Ovary (tissue), 9 donors: Measurements from ENCODE around the gene DENND1B. TPM values are rescaled to one million over a fixed set of nuclear protein-coding genes. Genes with fewer than 3 reads are reported as not detected.

Source experiments
- DNase-seq, 5 donors: peaks; one replicate each; pipeline ENCODE4 v3.0.0-alpha.2; 2019 to 2020
- H3K27ac ChIP-seq, 2 donors: fragments of 200-600 bp; one replicate each; pipeline versions ENCODE4 v1.5.1 to v1.8.0; 2019 to 2022
- H3K27me3 ChIP-seq: fragments of 200-600 bp; one replicate; pipeline ENCODE4 v1.8.0; 2022
- H3K36me3 ChIP-seq: fragments of 200-600 bp; sonication (generic); one replicate; pipeline ENCODE4 v1.5.1; 2019
- H3K4me1 ChIP-seq: one replicate; pipeline ENCODE4 v1.8.1; 2013; ENCODE audit warnings: mild to moderate bottlenecking, moderate library complexity; ENCODE audit not compliant: insufficient read depth
- H3K4me3 ChIP-seq: fragments of 200-600 bp; sonication (generic); one replicate; pipeline ENCODE4 v1.5.1; 2017
- H3K9me3 ChIP-seq, 2 donors: fragments of 200-600 bp in 1 of 2; sonication (generic) in 1 of 2; one replicate each; pipeline versions ENCODE4 v1.5.1 to v1.8.1; 2013 to 2019; ENCODE audit warnings: mild to moderate bottlenecking in 1 of 2, moderate library complexity in 1 of 2
- CTCF ChIP-seq, 3 donors: fragments of 450-650 bp in 2 of 3; fragments of 200-600 bp in 1 of 3; IDR thresholded peaks; one replicate each; pipeline versions ENCODE4 v1.5.1 to v1.8.0; 2016 to 2022; ENCODE audit warnings: antibody characterized with exemption in 3 of 3, mild to moderate bottlenecking in 1 of 3
- EP300 ChIP-seq: sonication (generic); formaldehyde crosslinking; IDR thresholded peaks from one replicate; pipeline ENCODE4 v1.6.1; 2017; ENCODE audit warnings: antibody characterized with exemption
- POLR2A ChIP-seq: fragments of 450-650 bp; IDR thresholded peaks from one replicate; pipeline ENCODE4 v1.6.1; 2017; ENCODE audit warnings: antibody characterized with exemption, mild to moderate bottlenecking, moderate library complexity
- WGBS, 3 donors: extraction: QIAGEN DNeasy Blood & Tissue Kit in 1 of 3; methylation state at CpG; one replicate each; pipeline versions ENCODE4 v1.1.5 to v1.1.7; 2013 to 2017; 5-methylcytosine and 5-hydroxymethylcytosine counted together
- intact Hi-C, 4 donors: fragments of 100-400 bp; cut with DNase I; formaldehyde crosslinking; loops; one replicate each; pipeline versions ENCODE4 v1.11.0 to v1.15.1; 2022 to 2023
- polyA plus RNA-seq, 2 donors: library from polyadenylated mRNA; stranded (reverse); fragments of 200-250 nt in 1 of 2; fragments of 350-450 nt in 1 of 2; fragmentation: Illumina TruSeq in 1 of 2; extraction: RNeasy Lipid Tissue Mini Kit (QIAGEN cat#74804) in 1 of 2; gene quantifications; one replicate each; pipeline ENCODE4 v1.2.3, GENCODE V29; 2013 to 2014
- total RNA-seq, 7 donors: library from RNA; depleted of rRNA in 2 of 7; stranded (reverse); fragments of >200 nt in 2 of 7; fragmentation: NEBNext Ultra II Directional in 3 of 7; extraction: Animal tissue kit (Norgen Biotek cat#: 25700) in 3 of 7; gene quantifications; one replicate each; pipeline versions ENCODE4 v1.1.0 to v1.2.4, GENCODE V29; 2016 to 2023
- donor health status: DM: no; HTN: no; CAD: no; lungs with moderate emphysema.
- donor health status: DM: no; HTN: no; CAD: no.
- donor health status: Bipolar disorder and iron deficiency.
- donor health status: DM: yes; HTN: yes; CAD: no.
- donor health status: DM: no; HTN: no; CAD: no.
- donor health status: DM: yes; HTN: yes; CAD: no.

DENND1B gene
- total and polyA plus RNA-seq, 9 donors, result 2.9 to 20.6 (median 14.1) TPM

- no peaks in the 10 kb centered on the region for H3K27me3 ChIP-seq
- H3K9me3 ChIP-seq, result no peaks in the 10 kb centered on the region
- H3K36me3 ChIP-seq, result no peaks in the 10 kb centered on the region
- intact Hi-C loops, result no loop called here
- 0 to 46% (median 0%) methylated on average over 1 of the region's 1 CpG for WGBS, 3 donors
- TF ChIP-seq EP300 (no peak), CTCF (IDR thresholded peaks at IDR 0.05) (no peak), POLR2A (no peak)
- no peaks in the 10 kb centered on the region for H3K4me1 ChIP-seq
- no peak for DNase-seq
- H3K4me3 ChIP-seq, result no peak overlapping the region
- no peak overlapping the region for H3K27ac ChIP-seq
These were observed 222.0 kb downstream of the DENND1B start for GRCh38 chr1:197553281-197553680.

DNA sequence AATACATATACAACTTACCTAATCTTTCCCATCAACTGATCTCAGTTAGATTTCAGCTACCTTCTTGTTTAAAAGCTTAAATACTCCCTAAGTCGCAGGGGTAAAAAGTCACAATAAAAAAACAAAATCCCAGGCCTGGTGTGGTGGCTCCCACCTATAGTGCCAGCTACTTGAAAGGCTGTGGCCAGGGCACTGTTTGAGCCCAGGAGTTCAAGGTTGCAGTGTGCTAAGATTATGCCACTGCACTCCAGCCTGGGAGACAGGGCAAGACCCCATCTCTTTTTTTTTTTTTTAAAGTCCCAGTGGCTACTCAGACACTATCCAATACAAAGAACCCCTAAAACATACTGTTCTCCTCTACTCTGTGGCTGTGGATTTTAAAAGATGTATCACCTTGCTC, 228.3 kb downstream of the DENND1B start:
- H3K4me1 ChIP-seq, result no peaks in the 10 kb centered on the region
- TF ChIP-seq EP300 (no peak), POLR2A (no peak), CTCF (IDR thresholded peaks at IDR 0.05) (no peak)
- DNase-seq, result no peak
- intact Hi-C loops, result loop anchor here in 1 of 4 donors (5.0 kb wide), 1 partner anchor 450 kb away; no protein-coding TSS in a partner anchor
- no peaks in the 10 kb centered on the region for H3K9me3 ChIP-seq
- no peak overlapping the region for H3K27ac ChIP-seq
- H3K36me3 ChIP-seq, result no peaks in the 10 kb centered on the region
- no peaks in the 10 kb centered on the region for H3K27me3 ChIP-seq
- WGBS, 3 donors, result 97 to 100% (median 97%) methylated on average over 1 of the region's 1 CpG
- no peak overlapping the region for H3K4me3 ChIP-seq

DNA sequence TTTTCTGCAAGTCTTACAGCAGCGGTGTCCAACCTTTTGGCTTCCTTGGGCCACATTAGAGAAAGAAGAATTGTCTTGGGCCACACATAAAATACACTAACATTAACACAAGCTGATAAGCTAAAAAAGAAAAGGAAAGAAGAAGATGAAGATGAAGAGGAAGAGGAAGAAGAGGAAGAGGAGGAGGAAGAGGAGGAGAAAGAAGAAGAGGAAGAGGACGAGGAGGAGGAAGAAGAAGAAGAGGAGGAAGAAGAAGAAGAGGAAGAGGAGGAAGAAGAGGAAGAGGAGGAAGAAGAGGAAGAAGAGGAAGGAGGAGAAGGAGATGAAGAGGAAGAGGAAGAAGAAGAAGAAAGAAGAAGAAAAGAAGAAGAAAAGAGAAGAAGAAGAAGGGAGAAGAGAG, 230.7 kb downstream of the DENND1B start:
- H3K27me3 ChIP-seq, result no peaks in the 10 kb centered on the region
- TF ChIP-seq EP300 (no peak), POLR2A (no peak), CTCF (IDR thresholded peaks at IDR 0.05) (no peak)
- no peak overlapping the region for H3K4me3 ChIP-seq
- WGBS, 3 donors, result 92 to 95% (median 95%) methylated on average over 2 of the region's 2 CpGs
- no peaks in the 10 kb centered on the region for H3K9me3 ChIP-seq
- intact Hi-C loops, result no loop called here
- H3K4me1 ChIP-seq, result no peaks in the 10 kb centered on the region
- no peak overlapping the region for H3K27ac ChIP-seq
- DNase-seq, result no peak
- H3K36me3 ChIP-seq, result no peaks in the 10 kb centered on the region

GRCh38 chr1:197544130-197544529, 231.2 kb downstream of the DENND1B start:
- TF ChIP-seq EP300 (no peak), POLR2A (no peak), CTCF (IDR thresholded peaks at IDR 0.05) (no peak)
- intact Hi-C loops, result no loop called here
- Histone ChIP-seq H3K36me3 (no peaks in the 10 kb centered on the region), H3K4me1 (no peaks in the 10 kb centered on the region), H3K27me3 (no peaks in the 10 kb centered on the region), H3K9me3 (no peaks in the 10 kb centered on the region), H3K27ac (no peak overlapping the region), H3K4me3 (no peak overlapping the region)
- no peak for DNase-seq
- 88 to 92% (median 91%) methylated on average over 3 of the region's 3 CpGs for WGBS, 3 donors

GRCh38 chr1:197541411-197541810, 233.9 kb downstream of the DENND1B start:
- H3K36me3 ChIP-seq, result no peaks in the 10 kb centered on the region
- H3K9me3 ChIP-seq, result no peaks in the 10 kb centered on the region
- H3K4me1 ChIP-seq, result no peaks in the 10 kb centered on the region
- H3K27me3 ChIP-seq, result no peaks in the 10 kb centered on the region
- TF ChIP-seq CTCF (IDR thresholded peaks at IDR 0.05) (no peak), EP300 (no peak), POLR2A (no peak)
- no peak for DNase-seq
- H3K27ac ChIP-seq, result no peak overlapping the region
- no peak overlapping the region for H3K4me3 ChIP-seq
- intact Hi-C loops, result no loop called here
